HEK293 (cell line): ENCODE measurements around the gene NUF2.
"Not testable (repeated sequence)": the region's sequence is repeated elsewhere in the genome, so short reads cannot be mapped to it uniquely, and the experiment has no call there.

Source experiments
- CTCF ChIA-PET: fragments of 350-600 bp; formaldehyde crosslinking; extraction: SDS; loops from one replicate; lab custom pipeline; 2021; ENCODE audit warnings: antibody characterized with exemption; lab: Yijun Ruan, JAX
- POLR2A ChIA-PET: fragments of 300-600 bp; formaldehyde crosslinking; extraction: SDS; loops from one replicate; lab custom pipeline; 2020; ENCODE audit warnings: antibody characterized with exemption, inconsistent platforms; lab: Yijun Ruan, JAX
- H3K27ac ChIP-seq: fragments of 200-500 bp; sonication (Bioruptor generic); 2 replicates; pipeline ENCODE4 v1.5.1; 2014; ENCODE audit warnings: low read depth, low read length, control low read depth, inconsistent platforms; ENCODE audit errors: extremely low read depth
- H3K36me3 ChIP-seq, 2 experiments: fragments of 200-500 bp in 1 of 2; sonication (Bioruptor generic) in 1 of 2; 1 replicate in 1 of 2; 2 replicates in 1 of 2; pipeline ENCODE4 v1.5.1; 2014 to 2017; ENCODE audit warnings: inconsistent platforms in 2 of 2, low read length in 2 of 2; ENCODE audit not compliant: control insufficient read depth in 2 of 2, insufficient read depth in 1 of 2
- H3K4me1 ChIP-seq: fragments of 200-500 bp; sonication (Bioruptor generic); 2 replicates; pipeline ENCODE4 v1.5.1; 2014; ENCODE audit warnings: mild to moderate bottlenecking, low read length, inconsistent platforms; ENCODE audit not compliant: control insufficient read depth, insufficient read depth
- H3K4me3 ChIP-seq: 2 replicates; pipeline ENCODE4 v1.5.1; 2011; ENCODE audit warnings: low read depth, mild to moderate bottlenecking, control low read depth, low read length, moderate library complexity
- H3K9me3 ChIP-seq: fragments of 200-500 bp; sonication (Bioruptor generic); 2 replicates; pipeline ENCODE4 v1.5.1; 2014; ENCODE audit warnings: low read depth, low read length, inconsistent platforms; ENCODE audit not compliant: control insufficient read depth, insufficient read depth
- KLF16 ChIP-seq: fragments of 450-650 bp; formaldehyde crosslinking; IDR thresholded peaks from 2 replicates; pipeline ENCODE4 v1.5.1; 2017; ENCODE audit warnings: missing biosample characterization, missing genetic modification characterization
- REST ChIP-seq: fragments of 450-650 bp; formaldehyde crosslinking; IDR thresholded peaks from 2 replicates; pipeline ENCODE4 v1.5.1; 2016; ENCODE audit warnings: missing biosample characterization, missing genetic modification characterization
- SETDB1 ChIP-seq: IDR thresholded peaks from one replicate; pipeline ENCODE4 v1.6.1; 2017; ENCODE audit warnings: mild to moderate bottlenecking, low read length, moderate library complexity, mixed read lengths; ENCODE audit not compliant: insufficient read length
- YY1 ChIP-seq: fragments of 450-650 bp; formaldehyde crosslinking; IDR thresholded peaks from 2 replicates; pipeline ENCODE4 v1.5.1; 2018; ENCODE audit warnings: missing biosample characterization, missing genetic modification characterization
- ZNF398 ChIP-seq: fragments of 450-650 bp; formaldehyde crosslinking; IDR thresholded peaks from 2 replicates; pipeline ENCODE4 v1.5.1; 2017; ENCODE audit warnings: missing biosample characterization, missing genetic modification characterization
- ZNF449 ChIP-seq: fragments of 450-650 bp; formaldehyde crosslinking; IDR thresholded peaks from 2 replicates; pipeline ENCODE4 v1.5.1; 2017; ENCODE audit warnings: missing biosample characterization, mild to moderate bottlenecking, missing genetic modification characterization, moderate library complexity
- ZNF473 ChIP-seq: fragments of 450-650 bp; formaldehyde crosslinking; IDR thresholded peaks from 2 replicates; pipeline ENCODE4 v1.5.1; 2017; ENCODE audit warnings: missing biosample characterization, missing genetic modification characterization
- ZNF513 ChIP-seq: fragments of 450-650 bp; IDR thresholded peaks from 2 replicates; pipeline ENCODE4 v1.5.1; 2018; ENCODE audit warnings: missing biosample characterization, missing genetic modification characterization
- ZNF843 ChIP-seq: fragments of 450-650 bp; formaldehyde crosslinking; IDR thresholded peaks from 2 replicates; pipeline ENCODE4 v1.5.1; 2016; ENCODE audit warnings: missing biosample characterization, missing genetic modification characterization

NUF2 gene

GRCh38 chr1:163278602-163279001 is 43.2 kb upstream of the NUF2 start:
- no peak overlapping the region for H3K4me3 ChIP-seq
- H3K4me1 ChIP-seq: peaks cover 3% of the 10 kb centered on the region; the same call in 1 of the 2 replicates
- H3K27ac ChIP-seq: no peak overlapping the region
- no peaks in the 10 kb centered on the region for H3K9me3 ChIP-seq
- H3K36me3 ChIP-seq: no peaks in the 10 kb centered on the region
- ChIA-PET POLR2A (no interaction called here), CTCF (interaction anchor here (0.6 kb wide), 1 partner anchor 456 kb away, joined by 3 read pairs; no protein-coding TSS in a partner anchor)
- TF ChIP-seq SETDB1: peak; percentile 90
- no peak for TF ChIP-seq YY1 (tag by site-specific recombination)

- H3K27ac ChIP-seq, H3K4me1 ChIP-seq, H3K9me3 ChIP-seq, H3K36me3 ChIP-seq, H3K4me3 ChIP-seq, CTCF ChIA-PET, POLR2A ChIA-PET: not testable (repeated sequence)
Observed at GRCh38 chr1:163284867-163285266, 36.9 kb upstream of the NUF2 start.

GRCh38 chr1:163290025-163290640 is 31.6 kb upstream of the NUF2 start:
- no peaks in the 10 kb centered on the region for H3K36me3 ChIP-seq
- ChIA-PET POLR2A (no interaction called here), CTCF (interaction anchor here (0.7 kb wide), 1 partner anchor 437 kb away, joined by 3 read pairs; no protein-coding TSS in a partner anchor)
- H3K4me1 ChIP-seq: no peaks in the 10 kb centered on the region
- no peak overlapping the region for H3K27ac ChIP-seq
- TF ChIP-seq ZNF843 (tag by site-specific recombination) (no peak), REST (tag by site-specific recombination) (no peak), ZNF473 (tag by site-specific recombination) (no peak), KLF16 (no peak), SETDB1 (no peak), ZNF513 (tag by site-specific recombination) (no peak), ZNF398 (tag by site-specific recombination) (no peak), ZNF449 (no peak)
- no peak overlapping the region for H3K4me3 ChIP-seq
- no peaks in the 10 kb centered on the region for H3K9me3 ChIP-seq
